Measurements from ENCODE around the gene RABEP1.
A peak's percentile ranks its signal among the peaks of the same experiment; 100 is the strongest.
"Not testable (repeated sequence)": the region's sequence is repeated elsewhere in the genome, so short reads cannot be mapped to it uniquely, and the experiment has no call there.

RABEP1 gene

GRCh38 chr17:5424909-5425308 lies 142.8 kb downstream of the RABEP1 start:
- DNase-seq (ENCODE audit: low spot score) = no peak

GRCh38 chr17:5425826-5426225 lies 143.7 kb downstream of the RABEP1 start:
- DNase-seq (ENCODE audit: low spot score) = no peak

GRCh38 chr17:5429191-5429887 lies 147.3 kb downstream of the RABEP1 start:
- DNase-seq (ENCODE audit: low spot score) = peak; percentile 31

- DNase-seq (ENCODE audit: low spot score) = no peak
Measured at GRCh38 chr17:5430413-5430999, 148.4 kb downstream of the RABEP1 start.

GRCh38 chr17:5431234-5431633 lies 149.2 kb downstream of the RABEP1 start:
- DNase-seq (ENCODE audit: low spot score) = not testable (repeated sequence)

GRCh38 chr17:5431949-5432556 lies 150.0 kb downstream of the RABEP1 start:
- DNase-seq (ENCODE audit: low spot score) = no peak

- DNase-seq (ENCODE audit: low spot score) = peak; percentile 47
Measured at GRCh38 chr17:5434984-5435383, 152.9 kb downstream of the RABEP1 start.

All from Ammon's horn (tissue), 1 donor.